ENCODE measurements around the gene DOCK9.

Gene DOCK9

GRCh38 chr13:98778749-98779148, 199.1 kb downstream of the DOCK9 start:
- Histone ChIP-seq H4K91ac (ENCODE audit: low read length) (no peak overlapping the region), H3K9me3 (ENCODE audit: control insufficient read depth, low read length) (no peaks in the 10 kb centered on the region), H3K4me2 (ENCODE audit: low read length, poor library complexity, severe bottlenecking) (no peak overlapping the region), H2BK12ac (ENCODE audit: low read length in 2 of 2) (no peak overlapping the region), H3K27ac (ENCODE audit: low read length, poor library complexity, severe bottlenecking) (no peak overlapping the region), H2AFZ (ENCODE audit: low read depth, low read length) (no peak overlapping the region), H2AK5ac (ENCODE audit: low read length, severe bottlenecking) (no peak overlapping the region), H3K18ac (ENCODE audit: low read depth in 1 of 2, low read length in 2 of 2) (no peak overlapping the region), H2BK15ac (ENCODE audit: low read depth, poor library complexity, severe bottlenecking) (no peak overlapping the region), H3K4ac (ENCODE audit: low read depth in 1 of 2, low read length in 2 of 2) (no peak overlapping the region), H3K36me3 (ENCODE audit: control insufficient read depth in 1 of 2, insufficient read depth in 2 of 2, low read depth in 1 of 2, low read length in 2 of 2) (peaks cover 0 to 3% of the 10 kb centered on the region in 2 experiments), H2BK5ac (ENCODE audit: low read depth, low read length, poor library complexity, severe bottlenecking) (no peak overlapping the region), H3K23ac (ENCODE audit: low read length in 2 of 2) (no peak overlapping the region), H3K4me3 (ENCODE audit: insufficient read depth in 1 of 2, low read depth in 1 of 2, low read length in 2 of 2) (no peak overlapping the region), H3K79me1 (replicated peaks; ENCODE audit: low read length, poor library complexity, severe bottlenecking) (no peaks in the 10 kb centered on the region), H2BK120ac (ENCODE audit: low read depth, low read length) (no peak overlapping the region), H3K14ac (ENCODE audit: low read length in 2 of 2) (no peak overlapping the region), H3K4me1 (ENCODE audit: control insufficient read depth, insufficient read depth, low read depth, low read length) (peaks cover 11% of the 10 kb centered on the region), H4K8ac (ENCODE audit: low read length) (no peak overlapping the region), H3K27me3 (ENCODE audit: control insufficient read depth in 1 of 2, insufficient read depth in 1 of 2, low read length in 2 of 2) (peaks cover 0 to 34% of the 10 kb centered on the region in 2 experiments), H3K9ac (ENCODE audit: low read length) (no peak overlapping the region)
- 79% methylated on average over 7 of the region's 8 CpGs for WGBS
- no peak for DNase-seq

- Histone ChIP-seq H3K27me3 (ENCODE audit: control insufficient read depth in 1 of 2, insufficient read depth in 1 of 2, low read length in 2 of 2) (peaks cover 0 to 22% of the 10 kb centered on the region in 2 experiments), H3K4me2 (ENCODE audit: low read length, poor library complexity, severe bottlenecking) (no peak overlapping the region), H3K18ac (ENCODE audit: low read depth in 1 of 2, low read length in 2 of 2) (no peak overlapping the region), H2BK12ac (ENCODE audit: low read length in 2 of 2) (no peak overlapping the region), H3K27ac (ENCODE audit: low read length, poor library complexity, severe bottlenecking) (no peak overlapping the region), H3K4me3 (ENCODE audit: insufficient read depth in 1 of 2, low read depth in 1 of 2, low read length in 2 of 2) (no peak overlapping the region), H3K36me3 (ENCODE audit: control insufficient read depth in 1 of 2, insufficient read depth in 2 of 2, low read depth in 1 of 2, low read length in 2 of 2) (peaks cover 0 to 3% of the 10 kb centered on the region in 2 experiments), H2AK5ac (ENCODE audit: low read length, severe bottlenecking) (no peak overlapping the region), H2AFZ (ENCODE audit: low read depth, low read length) (no peak overlapping the region), H2BK120ac (ENCODE audit: low read depth, low read length) (no peak overlapping the region), H3K9ac (ENCODE audit: low read length) (no peak overlapping the region), H4K8ac (ENCODE audit: low read length) (no peak overlapping the region), H3K23ac (ENCODE audit: low read length in 2 of 2) (no peak overlapping the region), H3K4ac (ENCODE audit: low read depth in 1 of 2, low read length in 2 of 2) (no peak overlapping the region), H3K9me3 (ENCODE audit: control insufficient read depth, low read length) (no peaks in the 10 kb centered on the region), H2BK5ac (ENCODE audit: low read depth, low read length, poor library complexity, severe bottlenecking) (no peak overlapping the region), H3K4me1 (ENCODE audit: control insufficient read depth, insufficient read depth, low read depth, low read length) (peaks cover 22% of the 10 kb centered on the region), H4K91ac (ENCODE audit: low read length) (no peak overlapping the region), H3K14ac (ENCODE audit: low read length in 2 of 2) (no peak overlapping the region), H3K79me1 (replicated peaks; ENCODE audit: low read length, poor library complexity, severe bottlenecking) (no peaks in the 10 kb centered on the region), H2BK15ac (ENCODE audit: low read depth, poor library complexity, severe bottlenecking) (no peak overlapping the region)
- WGBS: 87% methylated on average over 5 of the region's 5 CpGs
- DNase-seq: no peak
Observed at GRCh38 chr13:98776644-98777043, 201.2 kb downstream of the DOCK9 start.

- no peak overlapping the region for H2BK15ac ChIP-seq (ENCODE audit: low read depth, poor library complexity, severe bottlenecking)
- H3K9ac ChIP-seq (ENCODE audit: low read length): no peak overlapping the region
- no peaks in the 10 kb centered on the region for H3K79me1 ChIP-seq (replicated peaks; ENCODE audit: low read length, poor library complexity, severe bottlenecking)
- no peak overlapping the region for H3K23ac ChIP-seq (ENCODE audit: low read length in 2 of 2)
- H3K14ac ChIP-seq (ENCODE audit: low read length in 2 of 2): no peak overlapping the region
- H2AFZ ChIP-seq (ENCODE audit: low read depth, low read length): no peak overlapping the region
- H2BK12ac ChIP-seq (ENCODE audit: low read length in 2 of 2): no peak overlapping the region
- H3K27ac ChIP-seq (ENCODE audit: low read length, poor library complexity, severe bottlenecking): no peak overlapping the region
- peaks cover 0 to 22% of the 10 kb centered on the region in 2 experiments for H3K27me3 ChIP-seq (ENCODE audit: control insufficient read depth in 1 of 2, insufficient read depth in 1 of 2, low read length in 2 of 2)
- H3K4me3 ChIP-seq (ENCODE audit: insufficient read depth in 1 of 2, low read depth in 1 of 2, low read length in 2 of 2): no peak overlapping the region
- no peak overlapping the region for H2AK5ac ChIP-seq (ENCODE audit: low read length, severe bottlenecking)
- H3K4me2 ChIP-seq (ENCODE audit: low read length, poor library complexity, severe bottlenecking): no peak overlapping the region
- H2BK120ac ChIP-seq (ENCODE audit: low read depth, low read length): no peak overlapping the region
- no peak overlapping the region for H3K4ac ChIP-seq (ENCODE audit: low read depth in 1 of 2, low read length in 2 of 2)
- no peak overlapping the region for H2BK5ac ChIP-seq (ENCODE audit: low read depth, low read length, poor library complexity, severe bottlenecking)
- no peaks in the 10 kb centered on the region for H3K9me3 ChIP-seq (ENCODE audit: control insufficient read depth, low read length)
- peaks cover 0 to 3% of the 10 kb centered on the region in 2 experiments for H3K36me3 ChIP-seq (ENCODE audit: control insufficient read depth in 1 of 2, insufficient read depth in 2 of 2, low read depth in 1 of 2, low read length in 2 of 2)
- peak overlapping the region; percentile 18 for H4K91ac ChIP-seq (ENCODE audit: low read length)
- H3K18ac ChIP-seq (ENCODE audit: low read depth in 1 of 2, low read length in 2 of 2): no peak overlapping the region
- H4K8ac ChIP-seq (ENCODE audit: low read length): no peak overlapping the region
- WGBS: 68% methylated on average over 17 of the region's 22 CpGs
- peak; percentile 56 for DNase-seq
- peaks cover 22% of the 10 kb centered on the region for H3K4me1 ChIP-seq (ENCODE audit: control insufficient read depth, insufficient read depth, low read depth, low read length)
Observed at GRCh38 chr13:98775844-98776598, 201.8 kb downstream of the DOCK9 start.

- no peak overlapping the region for H2BK15ac ChIP-seq (ENCODE audit: low read depth, poor library complexity, severe bottlenecking)
- peaks cover 0 to 20% of the 10 kb centered on the region in 2 experiments for H3K27me3 ChIP-seq (ENCODE audit: control insufficient read depth in 1 of 2, insufficient read depth in 1 of 2, low read length in 2 of 2)
- no peak overlapping the region for H3K14ac ChIP-seq (ENCODE audit: low read length in 2 of 2)
- no peak overlapping the region for H3K4me3 ChIP-seq (ENCODE audit: insufficient read depth in 1 of 2, low read depth in 1 of 2, low read length in 2 of 2)
- no peak overlapping the region for H3K23ac ChIP-seq (ENCODE audit: low read length in 2 of 2)
- no peak overlapping the region for H3K18ac ChIP-seq (ENCODE audit: low read depth in 1 of 2, low read length in 2 of 2)
- no peak for DNase-seq
- H3K4ac ChIP-seq (ENCODE audit: low read depth in 1 of 2, low read length in 2 of 2): no peak overlapping the region
- no peak overlapping the region for H2BK12ac ChIP-seq (ENCODE audit: low read length in 2 of 2)
- H2BK120ac ChIP-seq (ENCODE audit: low read depth, low read length): no peak overlapping the region
- no peak overlapping the region for H3K9ac ChIP-seq (ENCODE audit: low read length)
- H2AFZ ChIP-seq (ENCODE audit: low read depth, low read length): no peak overlapping the region
- peaks cover 0 to 3% of the 10 kb centered on the region in 2 experiments for H3K36me3 ChIP-seq (ENCODE audit: control insufficient read depth in 1 of 2, insufficient read depth in 2 of 2, low read depth in 1 of 2, low read length in 2 of 2)
- no peaks in the 10 kb centered on the region for H3K79me1 ChIP-seq (replicated peaks; ENCODE audit: low read length, poor library complexity, severe bottlenecking)
- WGBS: 88% methylated on average over 15 of the region's 15 CpGs
- H4K8ac ChIP-seq (ENCODE audit: low read length): no peak overlapping the region
- no peak overlapping the region for H4K91ac ChIP-seq (ENCODE audit: low read length)
- no peak overlapping the region for H3K27ac ChIP-seq (ENCODE audit: low read length, poor library complexity, severe bottlenecking)
- H2BK5ac ChIP-seq (ENCODE audit: low read depth, low read length, poor library complexity, severe bottlenecking): no peak overlapping the region
- no peaks in the 10 kb centered on the region for H3K9me3 ChIP-seq (ENCODE audit: control insufficient read depth, low read length)
- H3K4me2 ChIP-seq (ENCODE audit: low read length, poor library complexity, severe bottlenecking): no peak overlapping the region
- peaks cover 22% of the 10 kb centered on the region for H3K4me1 ChIP-seq (ENCODE audit: control insufficient read depth, insufficient read depth, low read depth, low read length)
- peak overlapping the region; percentile 78 for H2AK5ac ChIP-seq (ENCODE audit: low read length, severe bottlenecking)
Observed at GRCh38 chr13:98775386-98775785, 202.5 kb downstream of the DOCK9 start.

All from mesenchymal stem cell (in vitro differentiated cells and primary cell).